SU-DHL-6 (cell line): ENCODE results near the gene ARHGEF19.

Experiments used
- EZH2phosphoT487 ChIP-seq: fragments of 200-600 bp; sonication (generic), shearing (Covaris generic); conservative IDR thresholded peaks from 2 replicates; pipeline ENCODE4 v1.6.1; 2018; ENCODE audit warnings: mild to moderate bottlenecking, antibody characterized with exemption, low read length, moderate library complexity, mixed read lengths
- TF ChIP-seq, protein P1 (sequence below): fragments of 200-600 bp; sonication (generic); IDR thresholded peaks from one replicate; pipeline ENCODE4 v1.5.1; 2017; ENCODE audit warnings: antibody characterized with exemption, mild to moderate bottlenecking, low read length, moderate library complexity; ENCODE audit not compliant: insufficient read depth, poor library complexity, severe bottlenecking

DNA sequence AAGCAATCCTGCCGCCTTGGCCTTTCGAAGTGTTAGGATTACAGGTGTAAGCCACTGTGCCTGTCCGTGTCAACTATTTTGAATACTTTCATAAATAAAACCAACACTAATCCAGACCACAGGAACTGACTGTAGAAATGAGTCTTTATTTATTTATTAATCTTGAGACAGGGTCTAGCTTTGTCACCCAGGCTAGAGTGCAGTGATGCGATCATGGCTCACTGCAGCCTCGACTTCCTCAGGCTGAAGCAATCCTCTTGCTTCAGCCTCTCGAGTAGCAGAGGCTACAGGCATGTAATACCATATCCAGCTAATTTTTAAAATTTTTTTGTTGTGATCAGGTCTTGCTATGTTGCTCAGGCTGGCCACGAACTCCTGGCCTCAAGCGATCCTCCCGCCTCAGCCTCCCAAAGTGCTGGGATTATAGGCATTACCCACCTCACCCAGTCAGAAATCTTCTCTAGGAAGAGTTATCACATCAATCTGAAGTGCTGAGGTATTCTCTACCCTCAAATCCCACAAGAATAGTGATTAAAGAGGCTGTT, 46.2 kb upstream of the ARHGEF19 start:
- TF ChIP-seq, protein P1, sequence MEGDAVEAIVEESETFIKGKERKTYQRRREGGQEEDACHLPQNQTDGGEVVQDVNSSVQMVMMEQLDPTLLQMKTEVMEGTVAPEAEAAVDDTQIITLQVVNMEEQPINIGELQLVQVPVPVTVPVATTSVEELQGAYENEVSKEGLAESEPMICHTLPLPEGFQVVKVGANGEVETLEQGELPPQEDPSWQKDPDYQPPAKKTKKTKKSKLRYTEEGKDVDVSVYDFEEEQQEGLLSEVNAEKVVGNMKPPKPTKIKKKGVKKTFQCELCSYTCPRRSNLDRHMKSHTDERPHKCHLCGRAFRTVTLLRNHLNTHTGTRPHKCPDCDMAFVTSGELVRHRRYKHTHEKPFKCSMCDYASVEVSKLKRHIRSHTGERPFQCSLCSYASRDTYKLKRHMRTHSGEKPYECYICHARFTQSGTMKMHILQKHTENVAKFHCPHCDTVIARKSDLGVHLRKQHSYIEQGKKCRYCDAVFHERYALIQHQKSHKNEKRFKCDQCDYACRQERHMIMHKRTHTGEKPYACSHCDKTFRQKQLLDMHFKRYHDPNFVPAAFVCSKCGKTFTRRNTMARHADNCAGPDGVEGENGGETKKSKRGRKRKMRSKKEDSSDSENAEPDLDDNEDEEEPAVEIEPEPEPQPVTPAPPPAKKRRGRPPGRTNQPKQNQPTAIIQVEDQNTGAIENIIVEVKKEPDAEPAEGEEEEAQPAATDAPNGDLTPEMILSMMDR: no peak
- no peak for TF ChIP-seq EZH2phosphoT487
